HG02798 (cell line): ENCODE measurements around the gene ZNF217.
"Not testable (repeated sequence)": the region's sequence is repeated elsewhere in the genome, so short reads cannot be mapped to it uniquely, and the experiment has no call there.

Experiments used
- ATAC-seq: cut with Tn5 transposase; IDR thresholded peaks from one replicate; pipeline ENCODE4 v1.9.1; 2021; ENCODE audit warnings: mild to moderate bottlenecking; ENCODE audit not compliant: unreplicated experiment, poor library complexity

Gene ZNF217

GRCh38 chr20:53585004-53585569, 8.6 kb downstream of the ZNF217 start:
- peak; percentile 27 for ATAC-seq

GRCh38 chr20:53584550-53584913, 9.1 kb downstream of the ZNF217 start:
- ATAC-seq = not testable (repeated sequence)

- not testable (repeated sequence) for ATAC-seq
Measured at GRCh38 chr20:53583660-53584549, 9.7 kb downstream of the ZNF217 start.

DNA sequence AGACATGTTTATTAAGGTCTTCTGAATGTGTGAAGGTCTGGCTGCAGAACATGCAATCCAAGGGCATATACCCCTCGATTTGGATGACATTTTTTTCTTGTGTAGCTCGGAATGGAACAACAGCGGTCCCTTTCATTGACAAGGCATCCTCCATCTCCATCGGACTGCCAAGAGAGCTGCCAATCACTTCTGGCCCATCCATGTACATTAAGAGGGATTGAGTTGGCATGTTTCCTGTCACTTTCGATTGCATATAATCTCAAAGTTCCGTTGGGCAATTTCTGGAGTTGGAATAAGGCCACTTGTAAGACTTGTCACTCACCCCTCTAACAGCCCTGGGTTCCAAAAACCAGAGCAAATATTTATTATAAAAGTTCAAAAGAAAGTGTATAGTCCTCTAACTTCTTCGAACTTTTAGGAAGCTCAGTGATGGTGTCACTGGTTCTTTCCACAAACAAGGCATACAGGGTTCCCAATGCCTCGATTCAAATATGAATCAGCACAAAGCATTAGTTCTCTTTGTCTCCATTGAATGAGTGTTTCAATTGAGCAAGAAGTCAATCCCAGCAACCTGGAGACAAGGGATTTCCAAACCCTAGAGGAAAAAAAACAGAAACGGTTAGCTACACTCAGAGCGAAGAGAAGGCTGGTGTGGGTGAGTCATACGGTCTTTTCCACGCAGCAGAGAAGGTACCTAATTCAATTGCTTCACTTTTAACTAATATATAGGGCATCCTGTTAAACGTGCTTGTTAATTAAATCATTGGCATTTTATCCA, 10.9 kb downstream of the ZNF217 start:
- peak; percentile 29 for ATAC-seq

- ATAC-seq = no peak
Measured at GRCh38 chr20:53582251-53582570, 11.4 kb downstream of the ZNF217 start.

DNA sequence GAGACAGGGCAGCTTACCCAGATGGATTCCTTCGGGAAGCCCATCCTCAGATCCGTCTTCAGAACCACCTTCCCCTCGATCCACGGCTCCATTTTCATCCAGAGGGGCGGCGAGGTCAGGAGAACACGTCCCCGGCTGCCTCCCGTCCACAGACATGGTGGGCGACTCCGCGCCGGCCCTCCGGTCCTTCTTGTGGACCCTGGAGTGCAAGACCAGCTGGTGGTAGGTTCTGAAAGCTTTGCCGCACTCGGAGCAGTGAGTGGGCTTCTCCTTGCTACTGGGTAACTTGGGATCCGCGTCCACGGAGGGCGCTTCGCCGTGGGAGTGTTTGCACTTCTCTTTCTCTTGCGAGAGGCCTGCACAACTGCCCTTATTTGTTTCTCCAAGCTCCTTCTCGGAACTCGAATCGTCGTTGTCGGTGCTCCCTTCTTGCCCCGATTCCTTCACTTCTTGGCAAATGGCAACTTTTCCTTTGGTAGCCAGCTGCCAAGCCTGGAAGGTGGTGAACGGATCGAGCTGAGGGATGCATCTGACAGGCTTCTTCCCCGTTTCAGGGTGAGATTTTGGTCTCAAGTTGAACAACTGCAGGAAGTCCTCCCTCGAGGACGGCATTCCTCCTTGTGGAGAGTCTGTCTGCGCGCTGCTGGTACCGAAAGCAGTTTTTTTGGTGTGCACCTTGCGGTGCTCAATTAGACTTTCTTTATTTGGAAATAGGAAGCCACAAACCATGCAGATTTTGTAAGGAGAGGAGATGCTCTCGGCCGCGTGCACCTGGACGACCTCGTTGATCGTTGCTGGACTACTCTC, 12.0 kb downstream of the ZNF217 start:
- peak; percentile 29 for ATAC-seq

DNA sequence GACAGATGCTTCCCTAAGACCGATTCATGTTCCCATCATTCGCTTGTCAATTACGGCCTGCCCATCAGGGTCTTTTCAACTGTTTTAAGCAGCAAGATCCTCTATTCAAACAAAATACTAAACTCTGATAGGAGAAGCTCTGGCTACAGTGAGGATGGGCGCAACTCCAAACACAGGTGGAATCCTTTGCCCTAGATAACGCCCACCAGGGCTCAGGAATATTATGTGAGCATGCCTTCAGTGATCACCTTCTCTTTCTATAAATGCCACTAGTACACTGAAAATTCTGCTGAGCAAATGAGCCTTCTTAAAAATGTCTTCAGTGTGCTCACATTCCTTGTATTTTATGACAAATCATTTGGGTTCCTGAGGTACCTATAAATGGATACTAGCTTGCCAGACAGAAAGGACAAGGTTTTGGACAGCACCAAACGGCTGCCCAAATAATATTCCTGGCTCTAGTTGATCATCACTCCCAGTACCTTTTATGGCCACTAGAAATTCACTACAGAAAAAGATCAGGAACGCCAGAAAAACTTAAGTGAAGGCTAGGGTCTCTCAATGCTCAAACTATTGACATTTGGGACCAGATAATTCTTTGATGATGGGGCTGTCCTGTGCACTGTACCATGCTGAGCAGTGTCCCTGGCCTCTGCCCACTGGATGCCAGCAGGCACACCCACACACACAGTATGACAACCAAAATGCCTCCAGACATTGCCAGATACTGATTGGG, 13.1 kb downstream of the ZNF217 start:
- ATAC-seq = no peak

- ATAC-seq = no peak
Measured at GRCh38 chr20:53579581-53580375, 13.9 kb downstream of the ZNF217 start.

GRCh38 chr20:53579266-53579580, 14.4 kb downstream of the ZNF217 start:
- ATAC-seq = no peak

GRCh38 chr20:53578492-53579222, 15.0 kb downstream of the ZNF217 start:
- peak; percentile 32 for ATAC-seq

DNA sequence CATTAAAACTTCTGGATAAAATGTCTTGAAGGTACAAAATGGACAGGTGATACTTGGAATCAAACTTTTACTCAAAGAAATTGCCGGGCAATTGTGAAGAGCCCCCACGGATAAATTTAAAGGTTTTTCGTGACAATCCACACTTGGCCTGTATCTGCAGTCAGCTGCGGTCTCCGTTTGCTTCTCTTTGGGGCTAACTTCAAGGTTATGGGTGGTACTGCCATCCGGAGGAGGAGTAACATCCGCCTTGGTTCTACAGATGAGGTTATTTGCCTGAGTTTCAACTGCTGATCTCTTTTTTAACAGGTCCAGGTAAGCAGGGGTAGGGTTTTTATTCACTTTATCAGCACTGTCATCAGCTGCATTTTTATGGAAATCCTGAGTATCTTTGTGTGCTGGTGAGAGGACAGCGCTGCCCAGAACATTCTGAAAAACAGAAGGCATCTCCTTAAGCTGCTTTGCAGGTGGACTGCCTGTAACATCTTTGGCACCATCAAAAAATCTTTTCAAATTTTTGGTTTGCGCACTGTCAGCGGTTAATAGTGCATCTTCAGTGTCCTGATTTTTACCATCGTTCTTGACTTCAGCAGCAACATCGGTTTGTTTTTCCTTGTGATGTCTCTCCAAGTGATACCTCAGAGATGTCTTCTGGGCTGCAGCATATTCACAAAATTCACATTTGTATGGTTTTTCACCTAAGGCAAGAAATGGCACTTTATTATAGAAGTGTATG, 16.9 kb downstream of the ZNF217 start:
- no peak for ATAC-seq

GRCh38 chr20:53576195-53576580, 17.5 kb downstream of the ZNF217 start:
- no peak for ATAC-seq

GRCh38 chr20:53575481-53576194, 18.0 kb downstream of the ZNF217 start:
- no peak for ATAC-seq

DNA sequence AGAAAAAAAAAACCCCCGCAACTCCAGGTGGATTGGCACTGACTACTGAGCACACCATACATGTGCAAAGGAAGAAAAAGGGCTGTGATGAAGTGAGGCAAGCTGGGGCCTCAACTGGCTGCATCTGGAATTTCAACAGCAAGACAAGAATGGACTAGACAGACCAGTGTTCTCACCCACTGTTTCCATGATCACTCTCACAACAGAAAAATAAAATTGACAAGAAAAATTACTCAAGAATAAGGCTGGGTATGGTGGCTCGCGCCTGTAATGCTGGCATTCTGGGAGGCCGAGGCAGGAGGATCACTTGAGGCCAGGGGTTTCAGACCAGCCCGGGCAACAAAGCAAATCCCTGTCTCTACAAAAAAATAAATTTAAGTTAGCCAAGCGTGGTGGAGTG, 18.8 kb downstream of the ZNF217 start:
- no peak for ATAC-seq

DNA sequence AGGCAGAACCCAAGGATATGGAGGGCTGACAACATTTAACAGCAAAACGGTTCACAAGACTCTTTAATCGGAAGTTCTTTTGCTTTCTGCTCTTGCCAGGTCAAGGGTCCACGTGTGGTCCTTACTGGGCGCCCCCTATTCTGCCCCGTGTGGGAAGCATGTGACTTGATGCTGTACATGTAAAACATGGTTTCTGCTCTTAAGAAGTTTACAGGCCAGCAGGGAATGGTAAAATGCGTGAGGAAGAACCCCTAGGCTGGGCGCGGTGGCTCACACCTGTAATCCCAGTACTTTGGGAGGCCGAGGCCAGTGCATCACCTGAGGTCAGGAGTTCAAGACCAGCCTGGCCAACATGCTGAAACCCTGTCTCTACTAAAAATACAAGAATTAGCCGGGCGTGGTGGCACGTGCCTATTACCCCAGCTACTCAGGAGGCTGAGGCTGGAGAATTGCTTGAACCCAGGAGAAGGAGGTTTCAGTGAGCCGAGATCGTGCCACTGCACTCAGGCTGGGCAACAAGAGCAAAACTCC, 19.3 kb downstream of the ZNF217 start:
- no peak for ATAC-seq

DNA sequence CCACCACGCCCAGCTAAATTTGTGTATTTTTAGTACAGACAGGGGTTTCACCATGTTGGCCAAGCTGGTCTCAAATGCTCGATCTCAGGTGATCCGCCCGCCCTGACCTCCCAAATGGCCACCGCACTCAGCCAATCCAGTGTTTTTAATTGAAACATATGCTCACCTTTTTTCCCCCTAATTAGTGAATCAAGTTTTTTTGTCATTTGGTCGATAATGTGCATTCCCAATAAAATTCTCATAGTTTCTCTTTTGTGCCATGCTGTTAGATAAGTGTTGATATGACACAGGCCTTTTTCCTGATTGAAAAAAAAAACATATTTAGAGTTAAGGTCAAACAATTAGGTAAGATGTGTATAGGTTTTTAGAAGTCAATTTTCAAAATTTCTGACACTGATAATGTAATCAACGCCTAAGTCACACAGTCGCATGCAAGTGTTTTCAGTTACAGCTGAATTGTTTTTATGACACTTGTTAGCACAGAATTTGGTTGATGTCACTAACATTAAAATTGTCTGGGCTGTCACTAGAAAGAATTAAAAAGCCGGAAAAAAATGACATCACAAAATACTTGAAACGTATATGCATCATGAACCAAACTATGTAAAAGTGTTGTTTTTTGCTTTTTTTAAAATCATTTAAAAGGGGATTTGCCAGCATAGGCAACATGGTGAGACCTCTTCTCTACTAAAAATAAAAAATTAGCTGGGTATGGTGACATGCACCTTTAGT, 21.9 kb downstream of the ZNF217 start:
- no peak for ATAC-seq
